ENCODE results near the gene POLR3G.

DNA sequence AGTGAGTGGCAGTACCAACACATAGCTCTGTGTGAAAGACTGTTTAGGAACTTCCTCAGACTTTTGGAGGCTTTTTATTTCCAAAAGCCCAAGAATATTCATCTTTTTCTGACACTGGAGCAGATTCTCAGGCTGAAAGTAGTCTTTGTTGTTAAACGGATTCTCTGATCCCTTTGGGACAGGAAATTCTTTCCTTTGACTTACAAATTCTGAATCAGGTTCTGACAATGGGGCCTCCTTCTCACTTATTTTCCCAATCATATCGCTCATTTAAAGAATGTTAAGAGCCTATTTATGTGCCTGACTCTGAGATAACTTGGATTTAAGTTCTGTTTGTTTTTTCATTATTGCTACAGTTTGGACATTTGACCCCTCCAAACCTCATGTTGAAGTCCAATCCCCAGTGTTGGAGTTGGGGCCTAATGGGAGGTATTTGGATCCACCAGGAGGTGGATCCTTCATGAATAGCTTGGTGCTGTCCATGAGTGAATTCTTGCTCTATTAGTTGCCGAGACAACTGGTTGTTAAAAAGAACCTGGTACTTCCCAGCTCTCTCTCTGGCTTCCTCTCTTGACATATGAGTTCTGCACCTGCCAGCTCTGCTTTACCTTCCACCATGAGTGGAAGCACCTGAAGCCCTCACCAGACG, 79.8 kb downstream of the POLR3G start:
- TF ChIP-seq CTCF (IDR thresholded peaks at IDR 0.05) (no peak), POLR2A (IDR thresholded peaks at IDR 0.05) (no peak)

All from heart left ventricle (tissue), 13 donors.